Measurements from ENCODE around the gene SPDEF.

The SPDEF gene

DNA sequence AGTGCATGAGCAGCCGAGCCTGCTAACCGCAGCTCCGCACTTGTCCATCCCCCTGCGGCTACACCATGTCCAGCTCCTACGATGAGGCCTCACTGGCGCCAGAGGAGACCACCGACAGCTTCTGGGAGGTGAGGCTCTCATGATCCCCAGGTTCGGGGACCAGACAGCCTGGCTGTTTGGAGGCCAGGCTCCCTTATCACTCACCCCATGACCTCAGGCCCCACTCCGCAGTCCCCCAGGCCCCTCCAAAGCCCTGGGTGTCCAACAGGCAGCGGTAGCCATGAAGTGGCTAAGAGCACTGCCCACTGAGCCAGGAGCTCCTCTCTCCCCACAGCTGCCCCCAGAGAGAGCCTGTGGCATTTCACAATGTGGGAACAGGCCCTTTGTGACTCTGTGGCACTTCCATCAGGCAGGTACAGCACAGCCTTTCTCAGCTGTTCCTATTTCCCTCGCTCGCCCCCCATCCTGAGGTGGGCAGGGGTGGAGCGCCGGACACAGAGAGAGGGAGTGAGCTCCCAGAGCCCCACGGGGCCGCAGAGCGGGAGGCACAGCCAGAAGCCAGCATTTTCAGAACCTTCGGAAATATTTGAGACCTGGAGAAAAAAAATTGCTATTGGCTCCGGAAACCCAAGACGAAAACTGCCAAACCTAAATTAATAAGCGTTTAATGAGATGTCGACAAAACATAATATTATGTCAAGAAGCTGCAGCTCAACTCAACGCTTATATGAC is 29.7 kb downstream of the SPDEF start:
- DNase-seq, result no peak

DNA sequence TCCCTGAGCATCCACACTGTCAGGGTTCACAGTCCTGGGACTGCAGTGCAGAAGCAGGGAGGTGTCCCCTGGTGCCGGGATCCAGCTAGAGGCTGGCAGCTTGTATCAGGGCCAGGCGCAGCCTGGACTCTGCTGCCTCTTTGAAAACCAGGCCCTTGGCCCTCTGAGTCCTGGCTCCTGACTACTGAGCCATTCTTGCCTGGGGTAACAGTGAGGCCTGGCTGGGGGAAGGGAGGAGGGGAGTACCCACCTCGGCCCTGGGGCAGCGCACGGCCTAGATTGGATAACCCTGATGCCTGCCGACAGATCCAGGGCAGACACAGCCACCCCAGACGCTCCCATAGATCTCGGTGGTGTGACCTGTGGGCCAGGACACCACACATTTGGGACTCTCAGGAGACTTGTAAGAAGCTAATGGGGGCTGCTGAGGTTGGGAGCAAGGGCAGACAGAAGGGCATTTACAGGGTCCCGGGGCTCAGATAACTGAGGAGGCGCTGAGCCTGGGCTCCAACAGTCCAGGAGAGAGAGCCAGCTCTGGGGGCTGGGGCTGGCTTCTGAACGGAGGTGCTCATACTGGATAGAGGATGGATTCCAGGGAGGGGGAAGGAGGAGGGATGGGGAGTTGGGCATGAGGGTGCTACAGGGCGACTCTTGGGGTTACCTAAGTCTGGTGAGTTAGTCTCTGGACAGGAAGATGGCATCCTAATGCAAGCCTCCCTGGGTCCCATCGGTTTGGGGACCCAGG is 30.5 kb downstream of the SPDEF start:
- no peak for DNase-seq

DNA sequence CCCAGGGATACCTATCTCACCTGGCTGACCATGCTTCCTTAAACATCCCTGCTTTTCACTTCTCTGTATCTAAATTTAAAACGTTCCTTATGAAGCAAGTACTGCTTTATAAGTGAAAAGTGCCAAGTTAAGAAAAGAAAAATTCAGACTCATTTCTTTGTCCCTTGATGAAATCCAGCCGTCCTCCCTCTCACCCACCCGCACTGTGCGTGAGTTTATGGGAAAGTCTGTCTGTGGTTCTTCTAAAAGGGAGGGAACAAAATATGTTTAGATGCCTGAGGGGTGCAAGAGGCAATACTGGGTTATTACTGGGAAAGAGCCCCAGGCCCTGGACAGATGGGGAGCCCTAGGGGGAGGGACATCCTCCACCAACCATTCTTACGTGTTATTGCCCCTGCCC is 31.2 kb downstream of the SPDEF start:
- DNase-seq, result no peak

DNA sequence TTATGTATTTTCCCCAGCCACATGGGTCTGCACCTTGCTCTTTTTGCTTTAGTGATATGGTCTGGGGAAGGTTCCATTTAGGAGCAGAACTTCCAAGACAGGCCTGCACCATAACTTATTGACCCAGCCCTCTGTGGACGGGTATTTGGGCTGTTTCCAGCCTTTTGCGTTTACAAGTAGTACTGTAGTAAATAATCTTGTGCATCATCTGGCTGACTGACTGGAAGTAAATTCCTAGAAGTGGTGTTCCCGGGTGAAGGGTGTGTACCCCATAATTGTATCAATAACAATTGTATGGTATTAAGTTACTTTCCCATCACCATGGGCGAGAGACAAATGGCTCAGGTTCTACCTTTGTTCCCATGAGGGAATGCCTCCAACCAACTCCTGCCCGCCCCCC is 31.6 kb downstream of the SPDEF start:
- no peak for DNase-seq

DNA sequence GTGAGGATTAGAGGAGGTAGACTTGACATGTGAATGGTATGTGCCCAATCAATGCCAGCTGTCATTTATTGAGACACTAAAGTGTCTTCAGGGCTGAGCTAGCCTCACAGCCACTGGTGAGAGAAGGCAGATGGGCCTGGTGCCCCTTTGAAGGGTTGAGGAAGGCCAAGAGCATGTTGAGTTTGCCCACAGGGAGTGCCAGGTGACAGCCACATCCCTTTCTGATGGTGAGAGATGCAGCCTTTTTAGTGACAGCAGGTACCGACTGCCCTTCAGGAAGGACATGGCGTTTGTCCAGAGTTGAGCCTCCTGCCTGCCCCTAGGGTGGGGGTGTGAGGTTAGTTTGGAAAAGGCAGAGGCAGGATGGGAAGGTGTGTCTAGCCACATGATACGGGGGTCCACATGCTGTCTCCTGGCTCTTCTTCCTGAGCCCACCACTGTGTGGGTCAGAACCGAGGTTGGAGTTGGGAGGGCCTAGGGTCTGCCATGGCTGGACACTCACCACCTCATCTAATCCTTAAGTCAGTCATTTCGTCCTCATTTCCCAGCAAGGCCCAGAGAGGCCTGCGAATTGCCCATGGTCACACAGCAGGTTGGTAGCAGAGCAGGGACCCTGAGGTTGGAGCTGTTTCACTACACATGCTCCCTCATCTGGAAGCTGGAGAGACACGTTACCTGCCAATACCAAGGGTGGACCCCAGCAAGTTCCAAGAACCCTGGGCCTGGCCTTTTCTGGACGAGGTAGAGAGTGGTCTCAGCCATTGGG is 32.5 kb downstream of the SPDEF start:
- no peak for DNase-seq

DNA sequence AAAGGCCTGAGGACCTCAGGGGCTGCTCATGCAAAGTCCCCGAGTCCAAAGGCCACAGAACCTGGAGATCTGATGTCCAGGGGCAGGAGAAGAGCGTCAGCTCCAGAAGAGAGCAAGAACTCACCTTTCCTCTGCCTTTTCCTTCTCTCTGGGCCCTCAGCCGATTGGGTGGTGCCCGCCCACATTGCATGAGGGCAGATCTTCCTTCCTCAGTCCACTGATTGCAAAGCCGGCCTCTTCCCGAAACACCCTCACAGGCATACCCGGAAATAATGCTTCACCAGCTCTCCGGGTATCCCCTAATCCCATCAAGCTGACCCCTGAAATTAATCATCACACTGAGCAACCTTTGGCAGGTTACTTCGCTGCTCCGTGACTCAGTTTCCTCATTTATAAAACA is 33.4 kb downstream of the SPDEF start:
- no peak for DNase-seq

DNA sequence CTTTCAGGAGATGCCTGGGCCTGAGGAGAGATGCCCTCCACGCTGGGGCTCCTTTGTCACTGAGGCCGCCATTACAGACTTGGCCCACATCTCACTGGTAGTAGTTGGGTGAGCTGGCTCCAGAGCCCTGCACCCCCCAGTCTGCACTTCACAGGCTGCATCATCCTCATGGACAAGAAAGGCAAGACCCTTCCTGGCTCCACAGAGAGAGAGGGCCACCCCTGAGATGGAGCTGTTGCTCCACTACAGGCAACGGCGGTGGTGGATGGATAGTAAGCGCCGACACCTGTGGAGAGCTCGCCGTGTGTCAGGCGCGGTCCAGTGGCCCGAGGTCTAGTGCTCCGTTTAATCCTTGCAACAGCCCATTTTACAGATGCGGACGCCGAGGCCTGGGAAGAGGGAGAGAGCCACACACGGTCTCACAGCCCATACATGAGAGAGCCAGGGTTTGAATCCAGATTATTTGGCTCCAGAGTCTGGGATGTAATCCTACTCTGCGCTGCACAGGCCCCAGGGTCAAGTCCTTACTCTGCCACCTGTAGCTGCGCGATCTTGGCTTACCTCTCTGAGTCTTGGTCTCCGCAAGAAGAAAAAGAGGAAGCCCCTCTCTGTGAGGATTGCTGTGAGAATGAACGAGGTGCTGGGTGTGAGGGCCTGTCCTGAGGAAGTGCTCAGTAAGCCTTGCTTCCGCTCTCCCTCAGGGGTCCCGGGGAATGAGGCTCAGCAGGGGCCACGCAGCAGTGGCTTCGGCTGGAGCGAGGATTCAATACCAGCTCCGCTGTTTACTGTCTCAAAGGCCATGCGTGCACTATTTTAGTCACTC is 34.5 kb downstream of the SPDEF start:
- no peak for DNase-seq

DNA sequence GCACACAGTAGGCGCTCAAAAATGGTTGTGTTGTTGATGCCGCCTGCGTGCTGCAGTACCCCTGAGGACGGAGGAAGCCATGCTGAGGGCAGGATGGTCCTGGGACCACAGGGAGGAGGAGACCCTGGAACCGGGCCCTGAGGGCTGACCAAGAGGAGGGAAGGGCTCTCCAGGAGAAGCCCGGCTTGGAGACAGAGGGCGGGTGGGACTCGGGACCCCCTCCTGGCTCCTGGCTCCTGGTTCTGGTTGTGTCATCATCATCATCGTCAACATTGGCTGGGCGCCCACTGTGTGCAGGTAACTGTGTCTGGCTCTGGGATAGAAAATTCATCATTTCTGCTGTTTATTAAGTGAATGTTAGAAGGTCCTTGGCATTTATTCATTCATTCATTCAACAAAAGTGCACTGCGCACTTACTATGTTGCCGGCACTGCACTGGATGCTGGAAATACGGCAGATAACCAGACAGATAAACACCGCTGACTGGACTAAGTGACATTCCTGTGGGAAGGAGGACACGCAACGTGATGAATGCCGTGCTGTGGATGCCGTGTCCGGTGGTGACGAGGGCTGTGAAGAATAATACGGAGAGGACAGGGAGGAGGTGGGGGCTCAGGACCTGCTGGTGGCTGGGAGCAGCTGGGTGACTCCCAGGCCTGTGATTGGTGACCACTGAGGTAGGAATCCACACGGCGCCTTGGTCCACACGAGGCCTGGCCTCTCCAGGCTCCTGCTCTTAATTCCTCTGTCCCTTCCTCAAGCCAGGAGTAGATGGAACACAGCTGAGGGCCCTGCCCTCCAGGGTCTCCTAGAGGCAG is 35.3 kb downstream of the SPDEF start:
- no peak for DNase-seq

DNA sequence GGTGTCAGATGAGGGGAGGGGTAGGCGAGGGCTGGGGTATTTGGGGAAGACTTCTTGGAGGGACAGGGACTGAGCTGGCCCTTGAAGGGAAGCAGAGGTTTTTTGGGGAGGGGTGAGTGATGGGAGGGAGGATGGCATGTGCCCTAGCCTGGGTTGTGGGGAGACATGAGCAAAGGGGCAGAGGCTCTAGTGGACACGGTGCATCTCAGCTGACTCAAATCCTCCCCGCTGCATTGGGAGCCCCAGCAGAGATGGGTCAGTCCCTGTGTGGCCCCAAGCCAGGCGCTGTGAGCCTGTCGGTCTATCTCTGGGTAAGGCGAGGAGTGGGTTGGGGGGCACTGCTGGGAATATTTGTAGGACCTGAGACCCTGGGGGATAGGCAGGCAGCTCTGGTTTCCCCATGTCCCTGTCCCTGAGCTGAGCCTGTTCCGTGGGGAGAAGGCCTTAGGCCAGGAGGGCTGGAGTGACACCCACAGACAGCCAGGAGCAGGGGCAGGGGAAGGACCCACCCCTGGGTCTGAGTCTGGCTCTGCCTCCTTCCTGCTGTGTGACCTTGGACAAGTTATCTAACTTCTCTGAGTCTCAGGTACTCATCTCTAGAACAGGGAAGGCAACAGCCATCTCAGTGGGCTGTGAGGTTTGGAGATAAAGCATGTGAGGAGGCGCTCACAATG is 36.0 kb downstream of the SPDEF start:
- DNase-seq, result no peak

DNA sequence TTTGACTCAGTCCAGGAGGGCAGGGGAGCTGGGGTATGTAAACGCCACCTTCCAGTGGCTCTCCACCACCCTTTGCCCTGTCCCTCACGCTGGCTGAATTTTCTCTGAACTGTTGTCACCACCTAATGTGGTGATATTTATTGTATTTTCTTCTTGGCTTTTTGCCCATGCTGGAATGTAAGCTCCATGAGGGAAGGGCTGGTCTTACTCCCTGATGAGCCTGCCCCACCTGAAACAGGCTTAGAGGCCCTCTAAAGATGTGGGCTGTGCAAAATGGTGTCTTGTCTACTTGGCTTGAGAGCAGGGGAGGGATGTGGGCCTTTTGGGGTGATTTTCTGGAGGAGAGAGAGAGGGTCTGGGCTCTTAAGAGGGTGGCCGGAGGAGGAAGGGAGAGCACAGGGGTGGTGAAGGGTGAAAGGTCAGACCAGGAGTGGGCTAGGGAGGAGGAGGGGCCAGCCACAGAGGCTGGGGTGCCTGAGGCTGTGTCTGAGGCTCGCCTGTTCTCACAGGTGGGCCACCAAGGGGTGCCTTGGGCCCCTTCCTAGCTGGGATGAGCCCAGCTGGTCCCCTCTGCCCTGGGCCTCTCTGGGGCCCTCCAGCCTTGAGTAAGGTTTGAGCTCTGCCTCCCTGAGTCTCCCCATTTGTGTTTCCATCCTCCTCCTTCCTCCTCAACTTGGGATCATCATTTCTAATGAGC is 37.3 kb downstream of the SPDEF start:
- no peak for DNase-seq

DNA sequence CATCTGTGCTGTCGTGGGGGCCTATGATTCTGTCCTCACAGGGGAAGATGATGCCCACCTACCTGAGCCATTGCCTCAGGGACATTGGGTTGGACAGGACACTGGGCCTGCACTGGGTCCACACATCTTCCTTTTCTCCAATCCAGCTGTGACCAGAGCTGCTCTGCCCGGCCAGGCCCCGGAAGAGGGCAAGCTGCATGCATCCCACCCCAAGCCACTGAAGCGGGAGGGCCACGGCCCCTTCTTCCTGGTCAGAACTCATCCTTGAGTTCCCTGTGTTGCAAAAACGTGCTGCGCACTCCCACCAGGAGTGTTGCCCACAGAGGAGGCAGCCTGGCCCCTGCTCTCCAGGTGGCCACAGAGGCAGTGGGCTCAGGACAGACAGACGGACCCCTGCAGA is 38.2 kb downstream of the SPDEF start:
- DNase-seq, result no peak

DNA sequence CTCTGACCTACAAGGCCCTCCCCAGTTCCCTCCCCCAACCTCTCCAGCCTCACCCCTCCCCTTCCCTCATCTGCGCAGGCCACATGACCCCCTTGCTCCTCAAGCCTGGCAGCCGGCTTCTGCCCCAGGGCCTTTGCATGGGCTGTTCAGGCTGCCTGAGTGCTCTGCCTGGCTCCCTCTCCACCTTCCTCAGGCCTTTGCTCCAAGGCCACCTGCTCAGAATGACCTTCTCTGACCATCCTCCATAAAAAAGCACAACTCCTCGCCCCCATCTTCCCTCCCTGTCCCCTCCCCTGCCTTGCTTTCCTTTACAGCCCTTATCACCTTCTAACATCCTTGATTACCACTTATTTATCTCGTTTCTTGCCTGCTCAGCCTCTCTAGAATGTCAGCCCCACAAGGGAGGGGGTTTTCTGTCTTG is 38.7 kb downstream of the SPDEF start:
- DNase-seq, result no peak

DNA sequence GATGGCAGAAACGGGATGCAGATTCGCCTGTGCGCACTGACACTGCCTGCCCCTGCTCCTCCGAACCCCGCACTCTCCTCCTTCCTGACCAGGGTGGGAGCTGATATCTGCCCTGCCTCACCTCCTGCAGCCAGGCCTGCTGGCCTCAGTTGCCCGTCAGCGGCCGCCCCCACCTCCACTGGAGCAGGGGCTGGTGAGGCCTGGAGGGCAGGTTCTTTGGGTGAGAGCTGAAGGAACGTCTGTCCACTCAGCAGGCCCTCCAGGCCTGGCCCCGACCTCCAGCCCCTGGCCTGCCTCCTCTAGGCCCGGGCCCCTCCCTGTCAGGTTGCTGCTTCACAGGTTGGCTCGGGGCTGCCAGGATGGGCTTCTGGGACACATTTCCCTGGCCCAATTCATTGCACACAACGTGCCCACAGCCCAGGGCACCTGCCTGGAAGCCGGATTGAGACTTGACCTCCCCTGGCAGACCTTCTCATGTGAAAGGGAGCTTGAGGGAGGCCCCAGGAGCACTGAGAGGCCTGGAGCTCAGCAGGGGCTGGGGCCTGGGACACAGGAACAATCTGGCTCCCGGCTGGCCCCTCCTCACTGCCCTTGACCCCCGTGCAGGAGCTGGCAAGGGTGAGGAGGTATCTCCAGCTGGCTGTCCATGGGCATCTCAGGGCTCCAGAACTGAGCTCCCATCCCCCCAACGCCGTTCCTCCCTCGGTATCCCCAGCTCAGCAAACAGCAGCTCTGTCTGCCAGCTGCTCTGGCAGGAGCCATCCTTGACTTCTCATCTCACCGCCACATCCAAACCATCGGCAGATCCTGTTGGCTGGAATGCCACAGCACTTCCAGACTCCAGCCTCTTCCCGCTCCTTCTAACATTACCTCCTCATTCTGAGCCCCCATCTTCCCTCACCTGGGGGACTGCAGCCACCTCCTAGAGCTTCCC is 39.5 kb downstream of the SPDEF start:
- no peak for DNase-seq

DNA sequence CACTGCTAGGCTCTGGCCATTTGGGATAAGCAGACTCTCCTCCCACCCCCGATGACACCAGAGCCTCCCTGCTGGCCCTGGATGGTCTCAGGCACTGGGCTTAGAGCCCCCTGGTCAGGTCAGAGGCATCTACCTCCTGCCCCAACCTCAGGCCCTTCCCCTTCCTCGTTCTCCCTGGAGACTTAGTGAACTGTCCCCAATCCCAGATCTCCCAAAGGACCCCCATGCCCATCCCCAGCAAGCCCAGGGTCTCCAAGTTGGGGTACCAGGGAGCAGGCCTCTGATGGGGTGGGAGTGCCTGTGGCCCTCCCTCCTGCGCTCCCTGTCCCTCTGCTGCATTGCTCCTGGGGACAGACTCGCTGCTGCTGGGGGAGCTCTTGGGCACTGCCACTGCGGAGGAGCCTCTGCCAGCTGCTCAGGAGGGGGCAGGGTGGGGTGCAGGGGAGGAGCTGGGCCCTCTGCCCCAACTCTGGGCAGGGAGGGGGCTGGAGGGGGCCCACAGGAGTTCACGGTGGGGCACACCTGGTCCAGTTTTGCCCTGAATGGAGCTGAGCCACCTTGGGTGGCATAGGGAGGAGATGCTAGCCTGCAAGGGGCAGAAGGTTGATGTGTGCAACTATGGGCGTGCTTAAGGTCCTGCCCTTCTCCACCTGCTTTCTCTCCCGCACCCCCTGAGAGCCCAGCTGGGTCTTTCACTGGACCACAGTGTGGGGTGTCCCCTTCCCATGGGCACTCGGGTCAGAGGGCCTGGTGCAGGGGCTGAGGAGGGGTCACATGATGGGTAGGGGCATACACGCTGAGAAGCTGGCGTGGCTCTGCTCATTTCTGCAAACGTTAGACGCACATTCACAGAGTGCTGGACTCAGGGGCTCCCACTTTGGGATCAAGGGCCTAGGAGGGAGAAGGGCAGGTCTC is 40.4 kb downstream of the SPDEF start:
- no peak for DNase-seq

DNA sequence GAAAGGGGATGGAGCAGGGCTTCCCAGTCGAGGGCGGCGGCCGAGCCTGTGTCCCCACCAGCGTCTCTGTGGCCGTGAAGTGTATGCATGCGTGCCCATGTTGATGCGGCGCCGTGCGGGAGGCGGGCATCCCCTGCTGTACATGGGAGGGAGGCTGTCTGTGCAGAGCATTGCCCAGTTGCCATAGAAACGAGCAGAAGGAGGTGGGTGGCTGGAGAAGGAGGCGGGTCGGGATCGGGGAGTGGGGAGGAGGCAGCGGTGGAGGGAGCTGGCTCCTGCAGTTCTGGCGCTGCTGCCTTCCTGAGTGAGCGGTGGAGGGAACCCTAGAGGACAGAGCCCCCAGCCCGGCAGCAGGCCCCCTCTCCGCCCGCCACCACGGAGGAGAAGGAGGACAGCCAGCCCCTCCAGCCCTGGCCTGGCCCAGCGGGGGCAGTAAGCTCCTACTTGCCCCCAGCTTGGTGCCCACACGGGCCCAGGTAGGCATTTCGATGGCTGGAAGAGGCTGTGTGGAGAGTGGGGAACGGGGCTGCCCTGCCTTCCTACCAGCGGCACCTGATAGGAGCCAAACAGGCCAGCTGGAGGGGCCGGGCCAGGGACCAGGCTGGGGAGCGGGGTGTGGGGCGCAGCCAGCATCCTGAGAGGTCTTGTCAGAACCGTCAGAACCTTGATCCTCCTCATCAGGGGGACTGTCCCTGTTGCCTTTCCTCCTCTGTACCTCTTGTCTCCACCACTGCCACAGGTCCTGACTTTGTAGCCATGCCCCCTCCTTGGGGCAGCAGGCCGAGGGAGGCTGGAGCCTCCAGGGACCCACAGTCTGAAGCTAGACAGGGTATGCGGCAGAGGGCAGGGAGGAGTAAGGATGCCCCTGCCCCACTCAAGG is 41.3 kb downstream of the SPDEF start:
- DNase-seq, result no peak

DNA sequence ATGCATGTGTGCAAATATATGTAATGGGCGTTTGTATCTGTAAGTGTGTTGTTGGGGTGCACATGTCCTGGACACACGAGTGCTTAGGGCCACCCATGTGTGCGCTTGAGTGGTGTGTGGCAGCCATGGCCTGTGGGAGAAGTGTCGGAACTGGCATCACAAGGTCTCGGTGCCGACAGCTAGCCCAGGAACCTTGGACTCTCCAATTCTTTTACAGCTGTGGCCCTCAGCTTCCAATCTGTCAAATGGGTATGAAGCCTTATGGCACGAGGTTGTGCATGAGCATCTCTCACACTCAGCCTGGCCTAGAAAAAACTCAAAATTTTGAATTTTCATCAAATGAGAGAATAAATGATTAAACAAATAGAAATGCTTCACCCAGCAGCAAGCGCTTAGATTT is 42.0 kb downstream of the SPDEF start:
- no peak for DNase-seq

DNA sequence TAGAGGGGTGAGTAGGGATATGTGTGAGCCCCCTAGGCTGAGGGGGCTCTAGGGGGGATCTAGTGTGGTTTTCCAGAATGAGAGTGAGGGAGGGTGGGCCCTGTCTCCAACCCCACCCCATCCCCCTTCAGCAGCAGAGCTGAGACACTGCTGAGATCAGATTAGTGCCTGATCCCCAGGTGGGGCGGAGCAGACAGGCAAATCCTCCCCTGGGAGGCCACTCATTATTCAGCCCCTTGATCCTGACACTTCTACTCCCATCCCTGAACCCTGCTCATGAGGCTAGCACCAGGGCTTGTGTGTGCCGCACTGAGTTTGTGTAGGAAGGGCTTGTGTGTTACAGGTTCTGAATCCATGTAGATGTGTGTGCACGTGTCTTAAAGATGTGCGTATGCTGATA is 42.5 kb downstream of the SPDEF start:
- DNase-seq, result no peak

DNA sequence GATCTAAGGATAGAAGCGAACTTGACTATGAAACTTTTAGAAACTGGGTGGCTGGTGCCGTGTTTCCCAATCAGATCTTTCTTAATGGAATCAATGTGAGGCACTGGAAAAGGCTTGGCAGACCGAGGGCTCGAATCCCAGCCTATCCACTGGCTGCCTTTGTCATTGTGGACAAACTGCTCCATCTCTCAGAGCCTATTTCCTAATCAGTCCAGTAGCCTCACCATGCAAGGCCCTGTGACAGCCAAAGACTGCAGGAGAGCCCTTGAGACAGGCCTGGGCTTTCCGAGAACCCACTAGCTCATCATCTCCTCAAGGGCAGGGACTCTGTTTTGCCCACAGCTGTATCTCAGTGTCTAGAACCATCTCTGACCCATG is 43.4 kb downstream of the SPDEF start:
- DNase-seq, result no peak
